ENCODE measurements around the gene PHOSPHO1.

DNA sequence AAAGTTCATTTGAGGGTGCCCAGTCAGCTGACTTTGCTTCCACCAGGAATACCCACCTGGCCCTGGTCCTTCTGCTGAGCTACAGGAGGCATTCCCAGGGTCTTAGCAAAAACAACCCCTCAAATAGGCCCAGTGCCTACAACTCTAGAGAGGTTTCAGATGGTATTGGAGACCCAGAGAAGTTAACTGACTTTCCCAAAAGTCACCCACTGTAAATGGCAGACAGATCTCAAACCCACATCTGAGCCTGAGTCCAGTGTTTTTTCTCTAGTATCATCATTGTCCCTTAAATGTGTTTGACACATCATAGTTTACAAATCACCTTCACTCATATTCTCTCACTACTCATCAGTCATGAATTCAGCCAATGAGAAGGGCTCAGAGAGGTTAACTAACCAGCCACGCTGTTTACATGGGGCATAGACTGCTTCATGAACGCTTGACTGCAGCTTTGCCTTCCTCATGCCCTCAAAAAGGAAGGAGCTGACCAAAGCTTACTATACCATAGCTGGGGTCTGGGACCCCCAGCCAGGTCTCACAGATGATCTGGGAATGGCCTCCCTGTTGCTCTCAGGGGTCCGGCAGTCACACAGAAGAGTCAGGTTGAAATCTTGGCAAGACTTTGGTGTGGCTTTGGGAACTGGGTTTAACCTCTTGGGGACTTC is 3.7 kb downstream of the PHOSPHO1 start:
- TF ChIP-seq POLR2A (IDR thresholded peaks at IDR 0.05; ENCODE audit: low read length) = no peak
- TF ChIP-seq GATA1 (IDR thresholded peaks at IDR 0.05; ENCODE audit: low read depth, low read length) = no peak
